GM12874 (cell line): ENCODE data around the gene ZDHHC8.
A peak's percentile ranks its signal among the peaks of the same experiment; 100 is the strongest.

Source experiments
- CTCF ChIP-seq: IDR thresholded peaks from 2 replicates; pipeline ENCODE4 v1.5.1; 2011; ENCODE audit warnings: low read depth, mild to moderate bottlenecking, control low read depth, low read length, moderate library complexity; ENCODE audit not compliant: insufficient read depth

ZDHHC8 gene

DNA sequence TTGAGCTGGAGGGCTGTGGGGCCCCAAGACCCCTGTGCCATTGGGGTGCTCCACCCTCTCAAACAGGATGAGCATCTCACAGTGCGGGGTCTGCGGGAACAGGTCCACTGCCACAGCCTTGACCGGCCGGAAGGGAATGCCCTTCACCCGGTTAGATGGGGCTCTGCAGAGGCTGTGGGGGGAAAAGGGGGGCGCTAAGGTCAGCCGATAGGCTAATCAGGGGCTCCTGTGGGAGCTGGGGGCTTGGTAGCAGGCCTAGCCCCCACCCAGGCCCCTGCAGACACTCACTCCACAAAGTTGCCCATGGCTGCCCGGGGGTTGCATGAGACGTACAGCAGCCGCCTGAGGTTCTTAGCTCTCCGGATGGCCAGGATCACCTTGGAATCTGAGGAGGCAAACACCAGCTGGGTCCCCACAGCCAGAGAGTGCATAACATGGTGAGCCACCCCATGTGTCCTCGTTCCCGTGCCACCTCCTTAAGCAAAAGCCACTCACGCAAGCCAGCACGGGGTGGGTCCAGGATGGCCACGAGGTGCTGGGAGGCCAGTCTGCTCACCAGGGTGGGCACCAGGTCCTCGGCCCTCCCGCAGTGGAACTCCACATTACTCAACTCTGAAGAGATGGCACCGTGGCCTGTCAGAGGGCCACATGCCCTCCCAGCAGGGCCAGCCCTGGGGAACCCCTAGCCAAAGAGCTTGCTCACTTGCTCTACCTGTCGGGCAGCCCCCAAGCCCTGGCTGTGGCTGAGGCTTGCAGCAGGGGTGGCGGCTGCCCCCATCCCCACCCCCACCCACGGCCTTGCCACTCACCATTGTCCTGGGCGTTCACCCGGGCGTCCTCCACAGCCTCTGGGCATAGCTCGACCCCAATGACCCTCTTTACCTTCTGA is 18.7 kb upstream of the ZDHHC8 start:
- TF ChIP-seq CTCF: no peak

DNA sequence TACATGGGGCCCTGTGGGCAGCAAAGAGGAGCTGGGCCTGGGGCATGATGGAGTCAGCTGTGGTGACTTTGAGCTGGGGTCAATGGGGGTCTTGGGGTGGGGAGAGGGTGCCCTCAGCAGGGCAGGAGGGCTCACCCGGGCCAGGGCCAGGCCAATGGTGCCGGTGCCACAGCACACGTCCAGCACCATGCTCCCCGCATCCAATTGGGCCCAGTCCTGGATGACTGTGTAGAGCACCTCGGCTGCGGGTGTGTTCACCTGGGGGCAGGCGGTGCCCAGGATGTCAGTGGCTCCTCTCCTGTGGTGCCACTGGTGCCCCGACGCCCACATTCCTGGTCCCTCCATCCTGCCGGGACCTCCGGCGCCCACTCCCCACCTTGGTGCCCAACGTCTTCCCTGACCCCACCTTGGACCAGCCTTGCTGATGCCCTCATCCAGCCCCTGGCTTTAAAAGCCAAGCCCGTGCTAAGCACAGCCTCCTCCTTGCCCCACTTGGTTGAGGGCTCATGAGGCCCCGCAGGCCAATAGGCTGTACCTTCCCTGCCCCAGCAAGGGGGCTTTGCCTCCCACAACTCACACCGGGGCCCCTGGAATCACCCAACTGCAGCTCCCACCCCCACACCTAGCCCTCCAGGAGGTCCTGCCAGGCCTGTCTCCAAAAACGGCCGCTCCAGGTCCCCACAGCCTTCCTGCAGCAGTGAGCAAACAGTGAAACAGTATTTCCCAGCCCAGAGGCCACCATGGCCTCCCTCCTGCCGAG is 17.9 kb upstream of the ZDHHC8 start:
- TF ChIP-seq CTCF: no peak

GRCh38 chr22:20114506-20115475 is 16.8 kb upstream of the ZDHHC8 start:
- no peak for TF ChIP-seq CTCF

GRCh38 chr22:20115691-20116375 is 15.8 kb upstream of the ZDHHC8 start, which contains the start of gene RANBP1:
TSS of gene RANBP1 (plus strand) at chr22:20116104. CDS start at chr22:20116185, 81 bp downstream.
- no peak for TF ChIP-seq CTCF

DNA sequence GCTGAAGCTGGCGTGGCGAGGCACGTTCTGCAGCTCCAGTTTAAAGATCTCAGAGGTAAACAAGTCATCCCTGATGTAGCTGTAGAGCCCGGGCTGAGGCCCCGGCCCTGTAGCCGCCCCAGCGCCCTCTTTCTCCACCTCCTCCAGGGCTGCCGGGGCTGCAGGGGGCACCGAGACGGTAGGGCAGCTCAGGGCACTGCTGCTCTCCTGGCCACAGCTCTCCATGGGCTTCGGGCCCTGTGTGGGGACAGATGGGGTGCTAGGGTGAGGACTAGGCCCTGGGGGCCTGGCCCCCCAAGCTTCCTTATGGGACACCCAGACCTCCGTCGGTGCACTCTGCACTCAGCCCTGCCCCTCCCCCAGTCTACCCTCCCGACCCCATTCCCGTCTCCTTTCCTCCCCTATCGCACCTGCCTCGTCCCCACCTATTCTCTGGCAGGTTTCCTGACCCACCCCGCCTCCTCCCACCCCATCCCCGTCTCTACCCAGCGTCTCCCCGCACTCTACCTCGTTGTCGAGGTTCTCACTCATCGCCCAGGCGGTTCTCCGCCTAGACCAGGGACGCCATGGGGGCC is 15.1 kb upstream of the ZDHHC8 start:
- TF ChIP-seq CTCF: no peak

DNA sequence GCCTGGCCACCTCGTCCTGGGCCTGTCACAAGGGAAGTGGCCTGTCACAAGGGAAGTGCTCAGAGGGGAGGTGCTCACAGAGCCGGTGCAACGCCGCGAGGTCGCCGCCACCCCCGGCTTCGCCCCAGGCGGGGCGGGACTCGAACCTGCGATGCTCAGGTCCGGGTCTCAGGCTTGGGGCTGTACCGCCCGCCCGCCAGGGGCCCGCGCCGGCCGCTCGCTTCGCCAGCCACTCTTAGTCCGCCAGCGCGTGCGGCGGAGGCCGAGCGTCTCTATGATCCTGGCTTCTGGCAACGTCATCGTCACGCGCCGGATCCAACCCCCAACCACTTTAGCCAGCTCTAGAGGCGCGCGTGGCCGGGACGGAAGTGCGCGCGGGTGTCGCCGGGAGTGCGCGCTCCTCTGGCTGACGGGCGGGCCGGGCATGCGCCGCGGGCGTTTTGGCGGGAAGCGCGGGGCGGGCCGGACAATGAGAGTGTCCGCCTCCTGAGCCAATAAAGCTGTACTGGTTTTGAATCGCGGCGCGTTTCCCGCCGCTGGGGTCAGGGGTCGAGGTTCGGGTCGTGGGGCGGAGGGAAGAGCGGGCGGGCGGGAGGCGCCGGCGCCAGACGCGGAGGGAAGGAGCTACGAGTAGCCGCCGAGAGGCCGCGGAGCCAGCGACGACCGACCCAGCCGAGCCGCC is 14.5 kb upstream of the ZDHHC8 start, which contains the start of gene TRMT2A:
Gene TRMT2A, minus strand, starts transcription at position 276 of the 682 bp plus-strand sequence. CDS start 320 bp downstream, outside the sequence.
- TF ChIP-seq CTCF: peak; percentile 35
